ENCODE data around the gene ZRANB3. TPM values are rescaled to one million over a fixed set of nuclear protein-coding genes. Genes with fewer than 3 reads are reported as not detected.

The ZRANB3 gene
- total and polyA plus RNA-seq, 2 of the 13 experiments (the other 11 are each of a cell fraction or from before 2014, with no cell fraction given): 5.8 to 25.2 TPM

GRCh38 chr2:135154962-135155361 is 376.1 kb downstream of the ZRANB3 start:
- Histone ChIP-seq H4K20me1 (ENCODE audit: insufficient read depth, low read length) (no peaks in the 10 kb centered on the region), H3K4me3 (replicated peaks in 1 of 3; ENCODE audit: insufficient read depth in 1 of 3, low read depth in 2 of 3, low read length in 3 of 3) (no peak overlapping the region), H2AFZ (ENCODE audit: low read length) (no peak overlapping the region), H3K27me3 (ENCODE audit: control insufficient read depth in 1 of 2, insufficient read depth in 2 of 2, low read length in 2 of 2) (no peaks in the 10 kb centered on the region), H3K27ac (ENCODE audit: extremely low read length, insufficient read depth, low read length) (no peak overlapping the region), H3K9ac (ENCODE audit: insufficient read depth, low read depth, low read length) (no peak overlapping the region), H3K4me2 (ENCODE audit: low read depth, low read length) (no peak overlapping the region), H3K9me3 (ENCODE audit: low read length) (no peaks in the 10 kb centered on the region), H3K36me3 (replicated peaks in 1 of 2; ENCODE audit: control insufficient read depth in 1 of 2, insufficient read depth in 2 of 2, low read length in 2 of 2) (peaks cover 17 to 74% of the 10 kb centered on the region in 2 experiments), H3K79me2 (ENCODE audit: insufficient read depth, low read length) (no peaks in the 10 kb centered on the region), H3K4me1 (ENCODE audit: insufficient read depth, low read length) (peaks cover 24% of the 10 kb centered on the region)
- ATAC-seq: no peak
- intact Hi-C loops (cut with micrococcal nuclease; ENCODE audit: unreplicated experiment): no loop called here
- DNase-seq (ENCODE audit: low spot score): no peak
- BruUV-seq (replicated peaks): no TSS peak
- ChIA-PET CTCF (ENCODE audit: low intra/inter-chr PET ratio, low total read pairs) (no interaction called here), POLR2A (interaction anchor here (0.7 kb wide), 1 partner anchor 808 kb away, joined by 3 read pairs; no protein-coding TSS in a partner anchor)
- in situ Hi-C loops (cut with HindIII; ENCODE audit: extremely low pct_ligation_motif_present, low pct_unique_long_range_greater_than_20kb): no loop called here
- TF ChIP-seq FUBP1 (CRISPR knock-in tag; IDR thresholded peaks at IDR 0.05; ENCODE audit: borderline replicate concordance) (no peak), PHB2 (IDR thresholded peaks at IDR 0.05; ENCODE audit: partially characterized antibody) (no peak), ZKSCAN8 (CRISPR knock-in tag; IDR thresholded peaks at IDR 0.05; ENCODE audit: borderline replicate concordance) (no peak), SNRNP70 (IDR thresholded peaks at IDR 0.05; ENCODE audit: low read depth, low read length) (no peak)
- FAIRE-seq: no peak

GRCh38 chr2:135152361-135152760 is 378.7 kb downstream of the ZRANB3 start:
- no peaks in the 10 kb centered on the region for H3K9me3 ChIP-seq (ENCODE audit: low read length)
- H3K9ac ChIP-seq (ENCODE audit: insufficient read depth, low read depth, low read length): no peak overlapping the region
- no peak overlapping the region for H3K27ac ChIP-seq (ENCODE audit: extremely low read length, insufficient read depth, low read length)
- no peaks in the 10 kb centered on the region for H3K27me3 ChIP-seq (ENCODE audit: control insufficient read depth in 1 of 2, insufficient read depth in 2 of 2, low read length in 2 of 2)
- DNase-seq (ENCODE audit: low spot score) (no peak), ATAC-seq (no peak), FAIRE-seq (no peak)
- H3K4me2 ChIP-seq (ENCODE audit: low read depth, low read length): no peak overlapping the region
- H3K4me3 ChIP-seq (replicated peaks in 1 of 3; ENCODE audit: insufficient read depth in 1 of 3, low read depth in 2 of 3, low read length in 3 of 3): no peak overlapping the region
- 84% methylated on average over 1 of the region's 1 CpG for WGBS (ENCODE audit: low lambda C conversion rate)
- POLR2A ChIA-PET: interaction anchor here (0.9 kb wide), 1 partner anchor 21 kb away, joined by 3 read pairs; no protein-coding TSS in a partner anchor
- no TSS peak for BruUV-seq (replicated peaks)
- peaks cover 36% of the 10 kb centered on the region for H3K4me1 ChIP-seq (ENCODE audit: insufficient read depth, low read length)
- in situ Hi-C loops (cut with HindIII; ENCODE audit: extremely low pct_ligation_motif_present, low pct_unique_long_range_greater_than_20kb) (no loop called here), intact Hi-C loops (cut with micrococcal nuclease; ENCODE audit: unreplicated experiment) (no loop called here)
- H2AFZ ChIP-seq (ENCODE audit: low read length): no peak overlapping the region
- no peaks in the 10 kb centered on the region for H4K20me1 ChIP-seq (ENCODE audit: insufficient read depth, low read length)
- CTCF ChIA-PET (ENCODE audit: low intra/inter-chr PET ratio, low total read pairs): no interaction called here
- no peaks in the 10 kb centered on the region for H3K79me2 ChIP-seq (ENCODE audit: insufficient read depth, low read length)
- peaks cover 12 to 52% of the 10 kb centered on the region in 2 experiments for H3K36me3 ChIP-seq (replicated peaks in 1 of 2; ENCODE audit: control insufficient read depth in 1 of 2, insufficient read depth in 2 of 2, low read length in 2 of 2)
- TF ChIP-seq HNRNPL (IDR thresholded peaks at IDR 0.05; ENCODE audit: low read depth, low read length) (no peak), PRPF4 (IDR thresholded peaks at IDR 0.05; ENCODE audit: low read depth, low read length, poor library complexity, severe bottlenecking) (no peak), ZBTB38 (CRISPR knock-in tag; IDR thresholded peaks at IDR 0.05) (no peak), FOXK2 (IDR thresholded peaks at IDR 0.05) (no peak), ZNF792 (CRISPR knock-in tag; IDR thresholded peaks at IDR 0.05) (no peak), NCOA1 (CRISPR knock-in tag; IDR thresholded peaks at IDR 0.05) (no peak), ZNF766 (CRISPR knock-in tag; IDR thresholded peaks at IDR 0.05; ENCODE audit: borderline replicate concordance) (no peak), TOPORS (CRISPR knock-in tag; IDR thresholded peaks at IDR 0.05) (no peak), BCLAF1 (IDR thresholded peaks at IDR 0.05) (no peak), ZNF775 (CRISPR knock-in tag; IDR thresholded peaks at IDR 0.05; ENCODE audit: borderline replicate concordance) (no peak), ZNF713 (CRISPR knock-in tag; IDR thresholded peaks at IDR 0.05) (no peak)

Data from HepG2 (cell line).